ENCODE data around the gene PATE3.

PATE3 gene

DNA sequence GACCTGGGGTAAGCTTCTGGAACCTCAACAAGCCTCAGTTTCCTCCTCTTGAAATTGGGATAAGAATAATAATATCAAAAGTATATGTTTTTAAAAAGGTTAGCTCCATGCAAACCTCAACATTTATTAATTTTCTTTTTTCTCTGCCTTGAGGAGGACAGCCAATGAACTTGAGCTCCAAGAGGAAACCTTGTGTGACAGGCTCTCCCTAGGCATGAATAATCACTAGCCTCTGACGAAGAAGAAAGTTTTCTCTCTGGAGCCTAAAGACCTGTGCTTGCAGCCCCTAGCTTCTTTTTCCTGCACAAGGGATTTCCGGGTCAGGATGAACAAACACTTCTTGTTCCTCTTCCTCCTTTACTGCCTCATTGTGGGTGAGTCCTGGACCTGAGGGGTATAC lies at the start of gene PATE3:
Gene PATE3 (plus strand): TSS at position 301 of the 400 bp plus-strand sequence. CDS start 25 bp downstream, at position 326.
- H3K4me1 ChIP-seq (ENCODE audit: control insufficient read depth, insufficient read depth, low read length): no peaks in the 10 kb centered on the region
- no peaks in the 10 kb centered on the region for H3K27me3 ChIP-seq (replicated peaks; ENCODE audit: control insufficient read depth, insufficient read depth, low read length)
- no peaks in the 10 kb centered on the region for H3K9me3 ChIP-seq (ENCODE audit: control insufficient read depth, low read length)
- no peak for DNase-seq (ENCODE audit: low read depth)
- no peaks in the 10 kb centered on the region for H3K36me3 ChIP-seq (ENCODE audit: control insufficient read depth, insufficient read depth, low read length, severe bottlenecking)
- H3K4me3 ChIP-seq (ENCODE audit: low read length): no peak within 1 kb of the TSS
- H3K9ac ChIP-seq (ENCODE audit: low read length): no peak within 1 kb of the TSS

DNA sequence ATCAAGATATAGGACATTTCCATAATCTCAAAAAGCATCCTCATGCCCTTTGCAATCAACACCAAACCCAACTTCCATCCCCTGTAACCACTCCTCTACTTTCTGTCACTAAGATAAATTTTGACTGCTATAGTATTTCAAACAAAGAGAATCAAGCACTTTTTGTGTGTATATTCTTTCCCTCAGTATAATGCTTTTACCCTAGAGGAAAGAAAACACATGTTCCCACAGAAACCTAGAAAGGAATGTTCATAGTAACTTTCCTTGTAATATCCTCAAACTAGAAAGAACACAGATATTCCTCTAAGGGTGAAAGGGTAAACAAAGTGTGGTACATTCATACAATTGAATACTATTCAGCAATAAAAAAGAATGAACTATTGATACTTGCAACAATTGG lies 47.3 kb upstream of the PATE3 start:
- DNase-seq (ENCODE audit: low read depth): no peak
- no peaks in the 10 kb centered on the region for H3K36me3 ChIP-seq (ENCODE audit: control insufficient read depth, insufficient read depth, low read length, severe bottlenecking)
- no peak overlapping the region for H3K9ac ChIP-seq (ENCODE audit: low read length)
- no peak overlapping the region for H3K4me3 ChIP-seq (ENCODE audit: low read length)
- no peaks in the 10 kb centered on the region for H3K9me3 ChIP-seq (ENCODE audit: control insufficient read depth, low read length)
- H3K27me3 ChIP-seq (replicated peaks; ENCODE audit: control insufficient read depth, insufficient read depth, low read length): peaks cover 9% of the 10 kb centered on the region
- no peaks in the 10 kb centered on the region for H3K4me1 ChIP-seq (ENCODE audit: control insufficient read depth, insufficient read depth, low read length)

- H3K9me3 ChIP-seq (ENCODE audit: control insufficient read depth, low read length): no peaks in the 10 kb centered on the region
- no peak overlapping the region for H3K4me3 ChIP-seq (ENCODE audit: low read length)
- no peak for DNase-seq (ENCODE audit: low read depth)
- H3K27me3 ChIP-seq (replicated peaks; ENCODE audit: control insufficient read depth, insufficient read depth, low read length): peaks cover 29% of the 10 kb centered on the region
- H3K36me3 ChIP-seq (ENCODE audit: control insufficient read depth, insufficient read depth, low read length, severe bottlenecking): no peaks in the 10 kb centered on the region
- H3K4me1 ChIP-seq (ENCODE audit: control insufficient read depth, insufficient read depth, low read length): no peaks in the 10 kb centered on the region
- H3K9ac ChIP-seq (ENCODE audit: low read length): no peak overlapping the region
Measured at GRCh38 chr11:125743681-125744080, 44.2 kb upstream of the PATE3 start.

GRCh38 chr11:125745979-125746378 lies 41.9 kb upstream of the PATE3 start, which contains the start of gene PATE1:
Gene PATE1, plus strand, starts transcription at chr11:125746279. Its CDS starts 26 bp downstream, at chr11:125746305.
- DNase-seq (ENCODE audit: low read depth): no peak
- H3K4me1 ChIP-seq (ENCODE audit: control insufficient read depth, insufficient read depth, low read length): no peaks in the 10 kb centered on the region
- H3K36me3 ChIP-seq (ENCODE audit: control insufficient read depth, insufficient read depth, low read length, severe bottlenecking): no peaks in the 10 kb centered on the region
- peaks cover 29% of the 10 kb centered on the region for H3K27me3 ChIP-seq (replicated peaks; ENCODE audit: control insufficient read depth, insufficient read depth, low read length)
- no peak within 1 kb of the TSS for H3K9ac ChIP-seq (ENCODE audit: low read length)
- H3K9me3 ChIP-seq (ENCODE audit: control insufficient read depth, low read length): no peaks in the 10 kb centered on the region
- H3K4me3 ChIP-seq (ENCODE audit: low read length): no peak within 1 kb of the TSS

- no peak for DNase-seq (ENCODE audit: low read depth)
- H3K4me1 ChIP-seq (ENCODE audit: control insufficient read depth, insufficient read depth, low read length): no peaks in the 10 kb centered on the region
- H3K36me3 ChIP-seq (ENCODE audit: control insufficient read depth, insufficient read depth, low read length, severe bottlenecking): no peaks in the 10 kb centered on the region
- no peak overlapping the region for H3K4me3 ChIP-seq (ENCODE audit: low read length)
- no peak overlapping the region for H3K9ac ChIP-seq (ENCODE audit: low read length)
- peaks cover 20% of the 10 kb centered on the region for H3K27me3 ChIP-seq (replicated peaks; ENCODE audit: control insufficient read depth, insufficient read depth, low read length)
- no peaks in the 10 kb centered on the region for H3K9me3 ChIP-seq (ENCODE audit: control insufficient read depth, low read length)
Measured at GRCh38 chr11:125750629-125751028, 37.3 kb upstream of the PATE3 start.

DNA sequence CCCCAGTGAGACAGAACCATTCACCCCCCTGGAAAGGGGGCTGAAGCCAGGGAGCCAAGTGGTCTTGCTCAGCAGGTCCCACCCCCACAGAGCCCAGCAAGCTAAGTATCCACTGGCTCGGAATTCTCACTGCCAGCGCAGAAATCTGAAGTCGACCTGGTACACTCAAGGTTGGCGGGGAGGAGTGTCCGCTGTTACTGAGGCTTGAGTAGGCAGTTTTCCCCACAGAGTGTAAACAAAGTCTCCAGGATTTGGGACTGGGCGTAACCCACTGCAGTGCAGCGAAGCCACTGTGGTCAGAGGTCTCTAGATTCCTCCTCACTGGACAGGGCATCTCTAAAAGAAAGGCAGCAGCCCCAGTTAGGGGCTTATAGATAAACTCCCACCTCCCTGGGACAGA lies 31.9 kb upstream of the PATE3 start:
- no peaks in the 10 kb centered on the region for H3K36me3 ChIP-seq (ENCODE audit: control insufficient read depth, insufficient read depth, low read length, severe bottlenecking)
- peaks cover 3% of the 10 kb centered on the region for H3K9me3 ChIP-seq (ENCODE audit: control insufficient read depth, low read length)
- no peaks in the 10 kb centered on the region for H3K27me3 ChIP-seq (replicated peaks; ENCODE audit: control insufficient read depth, insufficient read depth, low read length)
- H3K9ac ChIP-seq (ENCODE audit: low read length): no peak overlapping the region
- H3K4me3 ChIP-seq (ENCODE audit: low read length): no peak overlapping the region
- no peak for DNase-seq (ENCODE audit: low read depth)
- no peaks in the 10 kb centered on the region for H3K4me1 ChIP-seq (ENCODE audit: control insufficient read depth, insufficient read depth, low read length)

DNA sequence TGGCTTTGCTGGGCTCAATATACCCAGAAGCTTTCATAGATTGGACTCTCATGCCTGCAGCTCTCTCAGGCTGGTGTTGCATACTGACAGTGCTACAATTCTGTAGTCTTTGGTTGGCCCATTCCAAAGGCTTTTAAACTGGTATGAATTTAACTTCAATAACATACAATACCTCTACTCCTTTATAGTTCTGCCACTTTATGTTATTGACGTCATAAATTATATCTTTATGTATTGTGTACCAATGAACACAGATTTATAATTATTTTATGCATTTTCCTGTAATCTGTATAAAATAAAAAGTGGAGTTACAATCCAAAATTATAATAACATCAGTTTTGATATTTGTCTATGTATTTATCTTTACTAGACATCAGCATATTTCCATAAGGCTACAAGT lies 25.5 kb upstream of the PATE3 start:
- no peak overlapping the region for H3K4me3 ChIP-seq (ENCODE audit: low read length)
- DNase-seq (ENCODE audit: low read depth): no peak
- H3K36me3 ChIP-seq (ENCODE audit: control insufficient read depth, insufficient read depth, low read length, severe bottlenecking): no peaks in the 10 kb centered on the region
- no peaks in the 10 kb centered on the region for H3K4me1 ChIP-seq (ENCODE audit: control insufficient read depth, insufficient read depth, low read length)
- peaks cover 3% of the 10 kb centered on the region for H3K9me3 ChIP-seq (ENCODE audit: control insufficient read depth, low read length)
- no peak overlapping the region for H3K9ac ChIP-seq (ENCODE audit: low read length)
- no peaks in the 10 kb centered on the region for H3K27me3 ChIP-seq (replicated peaks; ENCODE audit: control insufficient read depth, insufficient read depth, low read length)

DNA sequence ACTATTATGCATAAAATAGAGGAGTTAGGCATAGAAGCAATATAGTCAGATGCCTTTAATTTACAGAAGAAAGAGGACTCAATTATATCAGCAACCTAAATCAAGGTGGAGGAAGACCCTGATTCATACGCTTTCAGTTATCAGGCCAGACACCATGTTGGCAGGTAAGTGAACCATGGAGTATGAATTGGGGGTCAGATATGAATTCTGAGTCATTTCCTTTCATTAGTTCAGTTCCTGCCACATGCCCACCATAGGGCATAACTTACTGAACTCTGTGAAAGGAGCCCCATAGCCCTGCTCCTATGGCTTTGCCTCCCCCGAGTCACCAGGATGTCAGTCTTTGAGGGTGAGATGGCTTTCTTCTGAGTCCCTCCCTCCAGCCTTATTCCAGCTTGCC lies 24.4 kb upstream of the PATE3 start:
- no peaks in the 10 kb centered on the region for H3K36me3 ChIP-seq (ENCODE audit: control insufficient read depth, insufficient read depth, low read length, severe bottlenecking)
- H3K4me3 ChIP-seq (ENCODE audit: low read length): no peak overlapping the region
- H3K4me1 ChIP-seq (ENCODE audit: control insufficient read depth, insufficient read depth, low read length): no peaks in the 10 kb centered on the region
- no peak overlapping the region for H3K9ac ChIP-seq (ENCODE audit: low read length)
- H3K9me3 ChIP-seq (ENCODE audit: control insufficient read depth, low read length): no peaks in the 10 kb centered on the region
- DNase-seq (ENCODE audit: low read depth): no peak
- no peaks in the 10 kb centered on the region for H3K27me3 ChIP-seq (replicated peaks; ENCODE audit: control insufficient read depth, insufficient read depth, low read length)

GRCh38 chr11:125766251-125766650 lies 21.7 kb upstream of the PATE3 start:
- Histone ChIP-seq H3K36me3 (ENCODE audit: control insufficient read depth, insufficient read depth, low read length, severe bottlenecking) (no peaks in the 10 kb centered on the region), H3K9me3 (ENCODE audit: control insufficient read depth, low read length) (no peaks in the 10 kb centered on the region), H3K4me1 (ENCODE audit: control insufficient read depth, insufficient read depth, low read length) (no peaks in the 10 kb centered on the region), H3K27me3 (replicated peaks; ENCODE audit: control insufficient read depth, insufficient read depth, low read length) (no peaks in the 10 kb centered on the region), H3K4me3 (ENCODE audit: low read length) (no peak overlapping the region), H3K9ac (ENCODE audit: low read length) (no peak overlapping the region)
- DNase-seq (ENCODE audit: low read depth): no peak

DNA sequence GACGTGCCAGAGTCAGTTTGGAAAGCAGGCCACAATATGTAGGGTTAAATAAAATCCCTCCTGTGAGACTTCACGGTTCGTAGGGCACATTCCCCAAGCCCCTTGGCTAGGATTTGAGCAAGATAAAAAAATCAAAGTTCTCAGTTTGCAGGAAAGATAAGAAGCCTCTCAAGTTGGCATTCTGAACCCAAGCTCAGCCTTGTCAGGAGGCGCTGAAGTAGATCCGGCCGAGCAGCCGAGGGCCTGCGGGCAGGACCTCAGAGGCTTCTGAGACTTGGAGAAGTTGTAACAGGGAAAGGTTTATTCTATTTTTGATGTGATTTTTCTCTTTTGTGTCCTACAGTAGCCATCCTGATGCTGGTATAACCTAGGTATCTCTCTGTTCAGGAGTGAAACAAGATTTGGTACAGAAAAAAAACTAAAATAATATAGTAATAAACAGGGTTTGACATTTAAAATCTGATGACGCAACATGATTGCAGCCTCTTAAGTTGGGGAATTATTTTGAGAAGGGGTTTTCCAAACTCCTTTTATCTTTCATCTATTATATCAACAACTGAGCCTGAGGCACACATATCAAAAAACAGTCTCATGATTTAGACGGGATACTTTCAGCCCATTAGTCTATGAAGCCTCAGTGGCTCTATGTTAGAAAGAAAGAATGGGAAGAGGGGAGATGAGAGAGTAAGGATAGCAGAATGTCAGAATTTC lies 19.4 kb upstream of the PATE3 start:
- H3K4me3 ChIP-seq (ENCODE audit: low read length): no peak overlapping the region
- H3K9me3 ChIP-seq (ENCODE audit: control insufficient read depth, low read length): no peaks in the 10 kb centered on the region
- no peaks in the 10 kb centered on the region for H3K36me3 ChIP-seq (ENCODE audit: control insufficient read depth, insufficient read depth, low read length, severe bottlenecking)
- no peaks in the 10 kb centered on the region for H3K27me3 ChIP-seq (replicated peaks; ENCODE audit: control insufficient read depth, insufficient read depth, low read length)
- H3K4me1 ChIP-seq (ENCODE audit: control insufficient read depth, insufficient read depth, low read length): peaks cover 17% of the 10 kb centered on the region
- H3K9ac ChIP-seq (ENCODE audit: low read length): no peak overlapping the region
- no peak for DNase-seq (ENCODE audit: low read depth)

- no peak for DNase-seq (ENCODE audit: low read depth)
- Histone ChIP-seq H3K27me3 (replicated peaks; ENCODE audit: control insufficient read depth, insufficient read depth, low read length) (no peaks in the 10 kb centered on the region), H3K9ac (ENCODE audit: low read length) (no peak overlapping the region)
Measured at GRCh38 chr11:125770583-125770982, 17.3 kb upstream of the PATE3 start.

More at GRCh38 chr11:125770583-125770982, 17.3 kb upstream of the PATE3 start:
- Histone ChIP-seq H3K4me1 (ENCODE audit: control insufficient read depth, insufficient read depth, low read length) (peaks cover 24% of the 10 kb centered on the region), H3K36me3 (ENCODE audit: control insufficient read depth, insufficient read depth, low read length, severe bottlenecking) (no peaks in the 10 kb centered on the region), H3K9me3 (ENCODE audit: control insufficient read depth, low read length) (no peaks in the 10 kb centered on the region), H3K4me3 (ENCODE audit: low read length) (no peak overlapping the region)

Measured in adipocyte (in vitro differentiated cells).